HEK293 (cell line): ENCODE data around the gene WNT8B.
A peak's percentile ranks its signal among the peaks of the same experiment; 100 is the strongest.

ENCODE experiments used
- CTCF ChIA-PET: fragments of 350-600 bp; formaldehyde crosslinking; extraction: SDS; loops from one replicate; lab custom pipeline; 2021; ENCODE audit warnings: antibody characterized with exemption; lab: Yijun Ruan, JAX
- POLR2A ChIA-PET: fragments of 300-600 bp; formaldehyde crosslinking; extraction: SDS; loops from one replicate; lab custom pipeline; 2020; ENCODE audit warnings: antibody characterized with exemption, inconsistent platforms; lab: Yijun Ruan, JAX
- H3K27ac ChIP-seq: fragments of 200-500 bp; sonication (Bioruptor generic); 2 replicates; pipeline ENCODE4 v1.5.1; 2014; ENCODE audit warnings: low read depth, low read length, control low read depth, inconsistent platforms; ENCODE audit errors: extremely low read depth
- H3K36me3 ChIP-seq, 2 experiments: fragments of 200-500 bp in 1 of 2; sonication (Bioruptor generic) in 1 of 2; 1 replicate in 1 of 2; 2 replicates in 1 of 2; pipeline ENCODE4 v1.5.1; 2014 to 2017; ENCODE audit warnings: inconsistent platforms in 2 of 2, low read length in 2 of 2; ENCODE audit not compliant: control insufficient read depth in 2 of 2, insufficient read depth in 1 of 2
- H3K4me1 ChIP-seq: fragments of 200-500 bp; sonication (Bioruptor generic); 2 replicates; pipeline ENCODE4 v1.5.1; 2014; ENCODE audit warnings: mild to moderate bottlenecking, low read length, inconsistent platforms; ENCODE audit not compliant: control insufficient read depth, insufficient read depth
- H3K4me3 ChIP-seq: 2 replicates; pipeline ENCODE4 v1.5.1; 2011; ENCODE audit warnings: low read depth, mild to moderate bottlenecking, control low read depth, low read length, moderate library complexity
- H3K9me3 ChIP-seq: fragments of 200-500 bp; sonication (Bioruptor generic); 2 replicates; pipeline ENCODE4 v1.5.1; 2014; ENCODE audit warnings: low read depth, low read length, inconsistent platforms; ENCODE audit not compliant: control insufficient read depth, insufficient read depth
- ATF2 ChIP-seq: fragments of 450-650 bp; formaldehyde crosslinking; IDR thresholded peaks from 2 replicates; pipeline ENCODE4 v1.5.1; 2016; ENCODE audit warnings: missing biosample characterization, missing genetic modification characterization, low read depth
- GLI2 ChIP-seq: fragments of 450-650 bp; formaldehyde crosslinking; IDR thresholded peaks from 2 replicates; pipeline ENCODE4; 2017; ENCODE audit warnings: missing biosample characterization, missing genetic modification characterization, low read depth, borderline replicate concordance
- GLIS1 ChIP-seq: fragments of 450-650 bp; formaldehyde crosslinking; IDR thresholded peaks from 2 replicates; pipeline ENCODE4 v1.5.1; 2016; ENCODE audit warnings: missing biosample characterization, missing genetic modification characterization
- MZF1 ChIP-seq: fragments of 450-650 bp; formaldehyde crosslinking; IDR thresholded peaks from 2 replicates; pipeline ENCODE4 v1.5.1; 2017; ENCODE audit warnings: missing biosample characterization, missing genetic modification characterization, borderline replicate concordance
- SP7 ChIP-seq: fragments of 450-650 bp; formaldehyde crosslinking; IDR thresholded peaks from 2 replicates; pipeline ENCODE4 v1.5.1; 2016; ENCODE audit warnings: missing biosample characterization, missing genetic modification characterization
- ZNF146 ChIP-seq: fragments of 450-650 bp; formaldehyde crosslinking; IDR thresholded peaks from 2 replicates; pipeline ENCODE4 v1.5.1; 2016; ENCODE audit warnings: missing biosample characterization, missing genetic modification characterization
- ZNF184 ChIP-seq: fragments of 450-650 bp; IDR thresholded peaks from 2 replicates; pipeline ENCODE4 v1.5.1; 2018; ENCODE audit warnings: missing biosample characterization, mild to moderate bottlenecking, missing genetic modification characterization
- ZNF214 ChIP-seq: fragments of 450-650 bp; formaldehyde crosslinking; IDR thresholded peaks from 2 replicates; pipeline ENCODE4 v1.5.1; 2017; ENCODE audit warnings: missing biosample characterization, mild to moderate bottlenecking, missing genetic modification characterization, borderline replicate concordance
- ZNF221 ChIP-seq: fragments of 450-650 bp; formaldehyde crosslinking; IDR thresholded peaks from 2 replicates; pipeline ENCODE4 v1.5.1; 2017; ENCODE audit warnings: missing biosample characterization, missing genetic modification characterization, borderline replicate concordance
- ZNF239 ChIP-seq: fragments of 450-650 bp; formaldehyde crosslinking; IDR thresholded peaks from 2 replicates; pipeline ENCODE4 v1.5.1; 2016; ENCODE audit warnings: missing biosample characterization, missing genetic modification characterization
- ZNF426 ChIP-seq: fragments of 450-650 bp; formaldehyde crosslinking; IDR thresholded peaks from 2 replicates; pipeline ENCODE4 v1.5.1; 2017; ENCODE audit warnings: missing biosample characterization, missing genetic modification characterization, mild to moderate bottlenecking, inconsistent platforms, moderate library complexity
- ZNF449 ChIP-seq: fragments of 450-650 bp; formaldehyde crosslinking; IDR thresholded peaks from 2 replicates; pipeline ENCODE4 v1.5.1; 2017; ENCODE audit warnings: missing biosample characterization, mild to moderate bottlenecking, missing genetic modification characterization, moderate library complexity
- ZNF549 ChIP-seq: fragments of 450-650 bp; IDR thresholded peaks from 2 replicates; pipeline ENCODE4 v1.5.1; 2018; ENCODE audit warnings: missing biosample characterization, missing genetic modification characterization, mild to moderate bottlenecking, inconsistent platforms, moderate library complexity
- ZNF561 ChIP-seq: fragments of 450-650 bp; IDR thresholded peaks from 2 replicates; pipeline ENCODE4 v1.5.1; 2018; ENCODE audit warnings: missing biosample characterization, missing genetic modification characterization, borderline replicate concordance
- ZNF645 ChIP-seq: fragments of 450-650 bp; formaldehyde crosslinking; IDR thresholded peaks from 2 replicates; pipeline ENCODE4; 2016; ENCODE audit warnings: missing biosample characterization, missing genetic modification characterization
- ZNF654 ChIP-seq: fragments of 450-650 bp; formaldehyde crosslinking; IDR thresholded peaks from 2 replicates; pipeline ENCODE4 v1.5.1; 2016; ENCODE audit warnings: low read depth, missing biosample characterization, missing genetic modification characterization
- ZNF658 ChIP-seq: fragments of 450-650 bp; formaldehyde crosslinking; IDR thresholded peaks from 2 replicates; pipeline ENCODE4; 2016; ENCODE audit warnings: missing biosample characterization, missing genetic modification characterization
- ZNF704 ChIP-seq: fragments of 450-650 bp; formaldehyde crosslinking; IDR thresholded peaks from 2 replicates; pipeline ENCODE4 v1.5.1; 2016; ENCODE audit warnings: missing biosample characterization, missing genetic modification characterization
- ZNF768 ChIP-seq: fragments of 450-650 bp; formaldehyde crosslinking; IDR thresholded peaks from 2 replicates; pipeline ENCODE4 v1.5.1; 2018; ENCODE audit warnings: missing biosample characterization, mild to moderate bottlenecking, missing genetic modification characterization

Gene WNT8B

DNA sequence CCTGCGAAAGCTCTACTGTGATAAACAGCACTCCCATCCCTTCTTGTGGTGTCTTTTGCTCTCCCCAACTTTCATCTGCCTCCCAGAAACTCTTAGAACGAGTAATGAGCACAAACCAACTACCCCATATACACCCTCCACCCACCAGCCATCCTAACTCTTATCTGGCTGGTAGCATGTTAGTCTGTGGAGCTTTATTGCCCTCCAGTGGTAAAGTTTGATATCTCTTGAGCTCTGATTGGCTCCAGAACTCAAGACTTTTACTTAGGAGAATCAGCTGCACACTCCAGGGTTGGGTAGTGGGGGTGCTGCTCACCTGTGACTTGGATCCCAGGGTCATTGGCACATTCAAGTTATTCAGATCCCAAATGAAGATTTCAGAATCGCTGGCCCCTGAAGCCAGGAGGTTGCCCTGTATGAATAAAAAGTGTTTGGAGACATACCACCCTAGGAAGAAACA, 45.9 kb downstream of the WNT8B start (continued):
- TF ChIP-seq ZNF449 (tag by site-specific recombination) (no peak), ZNF214 (no peak), ZNF654 (peak; percentile 76), ZNF221 (tag by site-specific recombination) (no peak), ZNF549 (no peak)
- TF ChIP-seq, all 188 proteins: peak for 2

- CTCF ChIA-PET, result interaction anchor here (0.6 to 8.8 kb wide), 36 partner anchors 7 to 664 kb away, joined by 3 to 97 read pairs (median 5); partner anchors contain the start of gene HIF1AN
- POLR2A ChIA-PET, result no interaction called here
Observed at GRCh38 chr10:100509241-100509840, 46.5 kb downstream of the WNT8B start.

DNA sequence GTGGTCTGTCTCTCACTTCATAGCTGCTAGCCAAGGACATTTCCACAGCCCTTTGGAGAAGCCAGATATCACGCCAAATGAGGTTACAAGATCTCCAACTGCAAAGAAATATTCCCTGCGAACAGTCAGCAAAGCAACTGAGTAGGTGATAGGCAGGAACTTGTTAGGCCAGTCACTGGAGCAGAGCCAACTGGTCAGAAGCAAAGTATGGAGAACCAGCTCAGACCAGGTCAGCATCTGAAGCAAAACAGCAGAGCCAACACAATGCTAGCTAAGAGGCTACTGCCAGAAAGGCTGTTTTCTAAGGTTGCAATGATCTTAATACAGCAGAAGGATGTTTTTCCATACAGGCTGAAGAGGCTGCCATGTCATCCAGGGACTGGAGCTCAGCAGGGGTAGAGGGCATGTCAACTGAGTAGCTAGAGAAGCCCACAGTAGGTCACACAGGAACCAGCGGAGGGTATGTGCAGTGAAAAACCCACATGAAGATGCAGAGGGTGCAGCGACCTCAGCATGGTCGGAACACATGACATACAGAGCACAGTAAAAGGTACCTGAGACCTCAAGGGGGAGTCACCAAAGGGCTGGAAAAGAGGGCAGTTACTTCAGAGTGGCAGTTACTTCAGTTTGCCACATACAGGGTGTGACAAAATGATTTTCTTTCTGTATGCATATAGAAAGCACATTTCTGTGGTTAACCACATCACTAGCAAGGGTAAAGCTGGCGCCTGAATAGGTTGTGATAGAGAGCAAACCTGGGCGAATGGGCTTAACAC, 47.9 kb downstream of the WNT8B start:
- no peak overlapping the region for H3K4me3 ChIP-seq
- TF ChIP-seq ZNF768 (tag by site-specific recombination), result no peak
- no peak for TF ChIP-seq ZNF704 (tag by site-specific recombination)
- no peak for TF ChIP-seq ZNF426 (tag by site-specific recombination)
- no peak for TF ChIP-seq ZNF645
- no peak for TF ChIP-seq ZNF146 (tag by site-specific recombination)
- H3K4me1 ChIP-seq, result no peaks in the 10 kb centered on the region
- H3K27ac ChIP-seq, result no peak overlapping the region
- H3K9me3 ChIP-seq, result no peaks in the 10 kb centered on the region
- POLR2A ChIA-PET, result interaction anchor here (0.9 kb wide), 1 partner anchor 164 kb away, joined by 6 read pairs; the partner anchor contains the start of gene SCD
- CTCF ChIA-PET, result interaction anchor here (0.6 to 8.8 kb wide), 15 partner anchors 7 to 368 kb away, joined by 3 to 97 read pairs (median 8); no protein-coding TSS in a partner anchor
- peaks cover 0 to 47% of the 10 kb centered on the region in 2 experiments; a peak in 2 of 3 replicates for H3K36me3 ChIP-seq

More at GRCh38 chr10:100509241-100509840, 46.5 kb downstream of the WNT8B start:
- TF ChIP-seq SP7 (tag by site-specific recombination) (no peak), GLIS1 (no peak), MZF1 (tag by site-specific recombination) (no peak), GLI2 (no peak)
- Histone ChIP-seq H3K4me3 (no peak overlapping the region), H3K27ac (no peak overlapping the region), H3K36me3 (peaks cover 0 to 55% of the 10 kb centered on the region in 2 experiments; a peak in 1 of 3 replicates), H3K4me1 (no peaks in the 10 kb centered on the region), H3K9me3 (no peaks in the 10 kb centered on the region)

GRCh38 chr10:100515612-100516011, 52.8 kb downstream of the WNT8B start:
- peaks cover 0 to 26% of the 10 kb centered on the region in 2 experiments; a peak in 2 of 3 replicates for H3K36me3 ChIP-seq
- H3K4me3 ChIP-seq, result no peak overlapping the region
- TF ChIP-seq ZNF184 (tag by site-specific recombination) (no peak), ZNF239 (no peak), ZNF658 (tag by site-specific recombination) (no peak), ZNF561 (tag by site-specific recombination) (no peak), ATF2 (tag by site-specific recombination) (no peak)
- no peaks in the 10 kb centered on the region for H3K9me3 ChIP-seq
- no peak overlapping the region for H3K27ac ChIP-seq
- CTCF ChIA-PET, result interaction anchor here (0.7 to 5.2 kb wide), 5 partner anchors 10 to 122 kb away, joined by 3 to 34 read pairs (median 4); no protein-coding TSS in a partner anchor
- POLR2A ChIA-PET, result no interaction called here
- H3K4me1 ChIP-seq, result no peaks in the 10 kb centered on the region
